ENCODE measurements around the gene TRABD.

DNA sequence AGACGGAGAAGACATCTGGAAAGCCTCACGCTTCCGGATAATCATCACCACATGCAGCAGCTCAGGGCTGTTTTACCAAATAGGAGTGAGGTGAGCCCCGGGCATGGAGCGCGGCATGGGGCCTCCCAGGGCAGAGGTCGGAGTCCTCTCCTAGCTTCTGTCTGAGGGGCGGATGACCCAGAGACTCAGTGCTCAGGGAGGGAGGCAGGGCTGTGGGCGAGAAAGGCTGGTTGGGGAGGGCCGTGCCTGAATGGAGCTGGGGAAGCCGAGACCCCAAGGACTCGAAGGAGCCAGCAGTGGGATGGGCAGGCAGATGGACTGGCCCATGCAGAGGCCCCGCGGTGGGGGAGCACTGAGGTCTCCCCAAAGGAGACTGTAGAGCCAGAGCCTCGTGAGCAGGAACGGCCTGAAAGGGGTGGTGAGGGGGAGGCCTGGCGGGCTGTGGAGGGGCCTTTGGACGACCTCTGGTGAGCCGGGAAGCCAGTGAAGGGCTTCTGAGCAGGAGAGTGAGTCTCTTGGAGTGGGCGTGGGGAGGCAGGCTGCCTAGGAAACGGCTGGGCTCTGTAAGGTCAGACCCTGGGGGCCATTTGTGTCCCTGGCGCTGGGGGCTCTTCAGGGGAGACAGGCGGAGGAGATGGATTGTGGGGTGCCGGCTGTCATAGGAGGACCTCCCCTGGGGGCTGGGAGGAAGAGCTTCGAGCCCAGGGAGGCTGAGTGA, 39.8 kb upstream of the TRABD start:
- no peak for TF ChIP-seq POLR2AphosphoS5 (IDR thresholded peaks at IDR 0.05; ENCODE audit: low read depth, low read length)
- no peak for TF ChIP-seq SIN3A (IDR thresholded peaks at IDR 0.05; ENCODE audit: borderline replicate concordance, insufficient read depth, low read length)
- no peak for TF ChIP-seq TAF1 (IDR thresholded peaks at IDR 0.05; ENCODE audit: borderline replicate concordance, insufficient read depth, low read length)
- TF ChIP-seq, protein P1, sequence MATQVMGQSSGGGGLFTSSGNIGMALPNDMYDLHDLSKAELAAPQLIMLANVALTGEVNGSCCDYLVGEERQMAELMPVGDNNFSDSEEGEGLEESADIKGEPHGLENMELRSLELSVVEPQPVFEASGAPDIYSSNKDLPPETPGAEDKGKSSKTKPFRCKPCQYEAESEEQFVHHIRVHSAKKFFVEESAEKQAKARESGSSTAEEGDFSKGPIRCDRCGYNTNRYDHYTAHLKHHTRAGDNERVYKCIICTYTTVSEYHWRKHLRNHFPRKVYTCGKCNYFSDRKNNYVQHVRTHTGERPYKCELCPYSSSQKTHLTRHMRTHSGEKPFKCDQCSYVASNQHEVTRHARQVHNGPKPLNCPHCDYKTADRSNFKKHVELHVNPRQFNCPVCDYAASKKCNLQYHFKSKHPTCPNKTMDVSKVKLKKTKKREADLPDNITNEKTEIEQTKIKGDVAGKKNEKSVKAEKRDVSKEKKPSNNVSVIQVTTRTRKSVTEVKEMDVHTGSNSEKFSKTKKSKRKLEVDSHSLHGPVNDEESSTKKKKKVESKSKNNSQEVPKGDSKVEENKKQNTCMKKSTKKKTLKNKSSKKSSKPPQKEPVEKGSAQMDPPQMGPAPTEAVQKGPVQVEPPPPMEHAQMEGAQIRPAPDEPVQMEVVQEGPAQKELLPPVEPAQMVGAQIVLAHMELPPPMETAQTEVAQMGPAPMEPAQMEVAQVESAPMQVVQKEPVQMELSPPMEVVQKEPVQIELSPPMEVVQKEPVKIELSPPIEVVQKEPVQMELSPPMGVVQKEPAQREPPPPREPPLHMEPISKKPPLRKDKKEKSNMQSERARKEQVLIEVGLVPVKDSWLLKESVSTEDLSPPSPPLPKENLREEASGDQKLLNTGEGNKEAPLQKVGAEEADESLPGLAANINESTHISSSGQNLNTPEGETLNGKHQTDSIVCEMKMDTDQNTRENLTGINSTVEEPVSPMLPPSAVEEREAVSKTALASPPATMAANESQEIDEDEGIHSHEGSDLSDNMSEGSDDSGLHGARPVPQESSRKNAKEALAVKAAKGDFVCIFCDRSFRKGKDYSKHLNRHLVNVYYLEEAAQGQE (IDR thresholded peaks at IDR 0.05; ENCODE audit: insufficient read depth in 1 of 2, low read depth in 2 of 2, low read length in 2 of 2), result no peak
